Measurements from ENCODE around the gene PEX14. TPM values are rescaled to one million over a fixed set of nuclear protein-coding genes. Genes with fewer than 3 reads are reported as not detected.

Gene PEX14
- total and polyA plus RNA-seq, 8 donors: 17.3 to 22.9 (median 20.7) TPM

- no peak for DNase-seq
Measured at GRCh38 chr1:10644307-10645128, 169.8 kb downstream of the PEX14 start.

GRCh38 chr1:10646347-10646861, 171.7 kb downstream of the PEX14 start:
- no peaks in the 10 kb centered on the region for H3K9me3 ChIP-seq
- intact Hi-C loops (cut with DNase I): no loop called here
- H3K27ac ChIP-seq: no peak overlapping the region
- peaks cover 0 to 92% of the 10 kb centered on the region in 2 donors for H3K36me3 ChIP-seq
- ATAC-seq: no peak
- H3K27me3 ChIP-seq: no peaks in the 10 kb centered on the region
- no peak for DNase-seq
- peaks cover 5 to 6% of the 10 kb centered on the region in 2 donors for H3K4me1 ChIP-seq
- no peak overlapping the region for H3K4me3 ChIP-seq
- no peak for TF ChIP-seq CTCF (IDR thresholded peaks at IDR 0.05)

More at GRCh38 chr1:10644307-10645128, 169.8 kb downstream of the PEX14 start:
- H3K36me3 ChIP-seq: peaks cover 0 to 90% of the 10 kb centered on the region in 2 donors
- peaks cover 0 to 5% of the 10 kb centered on the region in 2 donors for H3K4me1 ChIP-seq
- intact Hi-C loops (cut with DNase I): no loop called here
- no peak for TF ChIP-seq CTCF (IDR thresholded peaks at IDR 0.05)
- peaks cover 0 to 6% of the 10 kb centered on the region in 2 donors for H3K27me3 ChIP-seq
- H3K4me3 ChIP-seq: no peak overlapping the region
- no peak for ATAC-seq
- no peak overlapping the region for H3K27ac ChIP-seq
- no peaks in the 10 kb centered on the region for H3K9me3 ChIP-seq

- Histone ChIP-seq H3K27ac (no peak overlapping the region), H3K9me3 (no peaks in the 10 kb centered on the region), H3K36me3 (peaks cover 0 to 93% of the 10 kb centered on the region in 2 donors), H3K27me3 (no peaks in the 10 kb centered on the region), H3K4me1 (peaks cover 7 to 15% of the 10 kb centered on the region in 2 donors), H3K4me3 (no peak overlapping the region)
- intact Hi-C loops (cut with DNase I): no loop called here
- TF ChIP-seq CTCF (IDR thresholded peaks at IDR 0.05): no peak
- ATAC-seq (no peak), DNase-seq (no peak)
Measured at GRCh38 chr1:10647414-10648170, 172.8 kb downstream of the PEX14 start.

GRCh38 chr1:10648689-10649516, 174.2 kb downstream of the PEX14 start:
- Histone ChIP-seq H3K9me3 (no peaks in the 10 kb centered on the region), H3K36me3 (peaks cover 0 to 93% of the 10 kb centered on the region in 2 donors), H3K27ac (no peak overlapping the region), H3K27me3 (no peaks in the 10 kb centered on the region), H3K4me1 (peaks cover 7 to 15% of the 10 kb centered on the region in 2 donors), H3K4me3 (no peak overlapping the region)
- no peak for TF ChIP-seq CTCF (IDR thresholded peaks at IDR 0.05)
- intact Hi-C loops (cut with DNase I): no loop called here
- DNase-seq (no peak), ATAC-seq (no peak)
